GM21447 (cell line): ENCODE results near the gene THADA.
"Not testable (repeated sequence)": the region's sequence is repeated elsewhere in the genome, so short reads cannot be mapped to it uniquely, and the experiment has no call there.

Experiments used
- ATAC-seq: cut with Tn5 transposase; IDR thresholded peaks from one replicate; pipeline ENCODE4 v1.9.1; 2021; ENCODE audit not compliant: unreplicated experiment

THADA gene

DNA sequence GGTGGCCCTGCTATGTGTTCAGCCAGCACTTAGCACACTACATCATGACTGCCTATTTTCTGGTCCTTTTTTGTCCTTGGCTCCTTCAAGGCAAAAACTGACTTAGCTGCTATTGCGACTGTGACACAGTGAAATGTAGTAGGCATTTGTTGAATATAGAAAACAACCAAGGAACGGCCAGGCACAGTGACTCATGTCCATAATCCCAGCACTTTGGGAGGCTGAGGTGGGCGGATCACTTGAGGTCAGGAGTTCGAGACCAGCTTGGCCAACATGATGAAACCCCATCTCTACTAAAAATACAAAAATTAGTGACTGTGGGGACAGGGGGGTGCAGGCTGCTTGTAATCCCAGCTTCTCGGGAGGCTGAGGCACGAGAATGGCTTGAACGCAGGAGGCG lies 199.5 kb downstream of the THADA start:
- not testable (repeated sequence) for ATAC-seq

DNA sequence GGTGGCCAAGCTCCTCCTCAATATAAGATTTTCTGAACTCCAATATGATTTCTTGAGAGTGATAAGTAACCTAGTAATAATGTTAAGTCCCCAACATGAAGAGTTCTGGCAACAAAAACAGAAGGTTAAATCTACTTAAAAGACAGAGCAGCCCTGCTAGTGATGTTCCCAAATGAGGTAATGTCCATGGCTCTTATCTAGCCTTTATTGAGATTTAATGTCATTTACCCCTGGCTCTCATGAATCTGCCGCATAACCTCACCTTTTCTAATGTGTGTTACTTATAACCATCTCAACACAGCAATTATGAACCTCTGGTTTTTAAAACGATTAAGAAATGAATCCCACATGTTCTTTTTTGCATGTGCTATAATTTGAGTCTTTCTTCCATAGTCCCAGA lies 201.9 kb downstream of the THADA start:
- no peak for ATAC-seq

DNA sequence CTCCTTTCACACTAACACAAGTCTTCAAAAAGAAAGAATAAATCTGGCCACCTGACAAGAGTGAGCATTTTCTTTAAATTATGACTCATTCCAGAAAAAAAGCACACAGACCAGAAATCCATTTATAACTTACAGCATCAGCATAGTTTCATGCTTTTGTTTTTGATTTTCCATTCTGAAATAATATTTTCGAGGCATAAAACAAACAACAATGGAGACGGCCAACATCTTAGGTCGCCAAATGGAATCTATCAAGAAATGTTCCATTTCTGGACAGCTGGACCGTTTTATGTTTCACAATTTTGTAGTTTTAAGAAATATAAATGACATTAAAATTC lies 204.0 kb downstream of the THADA start:
- no peak for ATAC-seq

DNA sequence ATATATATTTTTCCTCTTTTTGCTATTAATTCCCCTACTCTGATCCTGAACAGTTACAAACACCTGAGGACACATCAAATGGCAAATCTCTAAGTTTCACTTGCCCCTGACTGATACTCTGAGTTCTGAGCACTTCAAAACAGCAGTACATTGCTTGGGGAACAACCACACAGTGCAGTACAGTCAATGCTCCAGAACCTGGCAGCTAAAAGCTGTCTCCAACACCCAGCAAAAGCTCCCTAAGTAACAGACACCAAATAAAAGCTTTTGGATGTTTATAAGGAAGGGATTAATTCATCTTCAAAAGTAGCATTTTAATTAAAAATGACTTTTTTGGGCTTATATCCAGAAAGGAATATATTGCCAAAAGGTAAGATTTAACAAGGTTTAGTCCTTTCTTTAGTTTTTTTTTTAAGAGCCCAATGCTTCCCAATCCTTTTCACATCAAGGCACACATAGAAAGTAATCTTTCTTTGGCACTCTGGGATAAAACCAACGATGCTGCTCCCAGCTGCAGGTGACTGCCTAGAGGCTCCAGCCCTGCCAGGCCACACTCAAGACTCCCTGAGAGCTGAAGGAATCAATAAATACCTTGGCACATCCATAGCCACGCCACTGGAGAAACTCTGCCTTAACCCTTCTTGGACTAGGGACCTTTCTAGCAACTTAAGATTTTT lies 204.5 kb downstream of the THADA start:
- ATAC-seq: no peak

DNA sequence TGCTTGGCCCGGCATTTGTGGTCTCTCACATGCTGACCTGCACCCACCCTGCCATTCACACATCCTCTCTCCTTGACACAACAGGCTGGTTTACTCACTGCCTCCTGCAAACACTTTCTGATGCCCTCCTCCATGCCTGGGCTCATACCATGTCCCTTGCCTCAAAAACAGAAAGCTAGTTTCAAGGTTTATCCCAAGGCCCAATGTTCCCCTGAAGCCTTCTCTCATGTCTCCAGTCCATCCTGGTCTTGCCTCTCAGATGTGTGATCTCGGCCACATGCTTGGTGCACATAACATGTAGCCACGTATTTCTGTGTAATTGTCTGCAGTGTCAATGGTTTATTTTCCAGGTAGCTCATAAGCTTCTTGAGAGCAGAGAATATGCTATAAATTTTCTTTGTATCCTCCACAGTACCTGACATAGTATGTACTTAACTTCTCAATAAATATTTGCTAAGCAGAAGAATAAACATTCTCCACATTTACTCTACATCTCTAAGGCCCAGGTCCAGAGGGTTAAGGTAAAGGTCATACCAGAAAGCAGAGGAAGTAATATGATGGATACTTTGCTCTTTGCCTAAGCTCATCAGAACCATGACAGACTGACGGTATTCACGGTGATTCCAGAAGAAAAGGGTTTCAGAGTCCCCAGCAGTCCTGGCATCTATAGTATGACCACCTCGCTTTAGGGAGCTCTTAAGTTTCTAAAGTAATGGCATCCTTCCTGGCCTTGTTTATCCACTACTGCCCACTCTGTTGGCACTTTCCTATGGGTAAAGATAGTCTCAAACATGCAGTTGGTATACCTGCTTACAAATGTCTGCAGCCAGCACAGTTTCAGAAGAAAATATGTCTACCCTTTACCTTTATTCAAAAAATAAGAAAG lies 206.0 kb downstream of the THADA start:
- no peak for ATAC-seq

DNA sequence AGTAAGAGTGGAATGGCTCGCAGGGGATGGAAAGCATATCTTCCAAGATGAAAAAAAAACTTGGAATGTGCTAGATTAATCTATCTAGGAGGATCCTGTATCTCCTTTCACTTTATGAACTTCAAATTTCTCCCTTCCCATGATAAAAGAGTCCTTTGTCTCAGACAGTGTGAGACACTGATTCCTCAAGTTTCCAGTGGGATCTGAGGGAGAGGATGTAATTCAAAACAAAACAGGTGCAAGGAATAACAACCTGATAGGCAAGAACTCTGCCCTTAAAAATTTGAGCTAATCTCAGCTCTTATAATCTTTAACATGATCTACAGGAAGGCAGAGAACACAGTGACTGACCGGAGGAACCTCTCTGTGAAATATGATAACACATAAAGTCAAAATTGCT lies 207.5 kb downstream of the THADA start:
- no peak for ATAC-seq

DNA sequence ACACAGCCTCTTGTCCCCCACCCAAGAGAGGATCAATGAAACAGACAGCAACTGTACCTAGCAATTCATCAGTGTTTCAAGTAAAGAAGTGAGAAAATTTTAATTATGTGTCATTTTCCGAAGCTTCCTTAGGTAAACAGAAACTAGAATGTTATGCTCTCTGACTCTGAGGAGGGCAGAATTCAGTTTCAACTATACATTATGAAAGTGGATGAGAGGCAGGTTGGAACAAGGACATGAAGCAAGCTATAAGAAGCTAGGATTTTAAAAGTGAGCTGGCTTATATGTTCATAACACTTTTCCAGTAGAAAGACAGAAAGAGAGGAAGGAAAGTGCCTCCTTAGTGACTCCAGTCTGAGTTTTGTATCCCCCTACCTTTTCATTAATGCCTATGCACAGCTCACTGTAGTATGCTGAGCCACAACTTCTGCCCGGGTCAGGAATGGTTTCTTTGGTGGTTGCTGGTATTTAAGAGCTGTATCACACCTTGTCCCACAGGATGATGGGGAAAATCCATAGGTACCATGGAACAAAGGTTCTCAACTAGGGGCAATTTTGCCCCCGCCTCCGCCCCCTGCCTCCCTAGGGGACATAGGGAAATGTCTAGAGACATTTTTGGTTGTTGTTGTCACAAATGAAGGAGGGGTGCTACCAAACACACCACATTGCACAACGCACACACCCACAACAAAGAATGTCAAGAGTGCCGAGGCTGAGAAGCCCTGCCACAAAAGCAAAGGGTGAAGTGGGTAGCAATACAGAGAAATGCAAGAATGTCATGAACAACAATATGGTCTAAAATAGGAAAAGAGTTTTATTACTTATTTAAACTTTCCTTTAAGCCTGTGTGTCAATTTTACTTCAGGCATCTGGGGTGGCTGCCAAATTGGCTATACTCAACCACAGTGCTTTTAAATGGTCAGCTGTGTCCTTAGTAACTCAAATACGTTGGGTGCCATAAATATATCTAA lies 208.5 kb downstream of the THADA start:
- ATAC-seq: peak; percentile 82

DNA sequence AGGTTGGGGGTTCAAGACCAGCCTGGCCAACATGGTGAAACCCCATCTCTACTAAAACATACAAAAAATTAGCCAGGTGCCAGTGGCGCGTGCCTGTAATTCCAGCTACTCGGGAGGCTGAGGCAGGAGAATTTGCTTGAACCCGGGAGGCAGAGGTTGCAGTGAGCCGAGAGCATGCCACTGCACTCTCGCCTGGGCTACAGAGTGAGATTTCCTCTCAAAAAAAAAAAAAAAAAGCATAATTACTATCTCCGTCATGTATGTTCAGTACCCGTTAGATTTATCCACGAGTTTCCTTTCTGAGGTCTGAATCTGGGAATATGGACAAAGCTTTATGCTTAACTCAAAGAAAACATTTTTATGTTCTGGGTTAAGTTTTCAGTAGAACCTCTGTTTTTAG lies 209.2 kb downstream of the THADA start:
- not testable (repeated sequence) for ATAC-seq

DNA sequence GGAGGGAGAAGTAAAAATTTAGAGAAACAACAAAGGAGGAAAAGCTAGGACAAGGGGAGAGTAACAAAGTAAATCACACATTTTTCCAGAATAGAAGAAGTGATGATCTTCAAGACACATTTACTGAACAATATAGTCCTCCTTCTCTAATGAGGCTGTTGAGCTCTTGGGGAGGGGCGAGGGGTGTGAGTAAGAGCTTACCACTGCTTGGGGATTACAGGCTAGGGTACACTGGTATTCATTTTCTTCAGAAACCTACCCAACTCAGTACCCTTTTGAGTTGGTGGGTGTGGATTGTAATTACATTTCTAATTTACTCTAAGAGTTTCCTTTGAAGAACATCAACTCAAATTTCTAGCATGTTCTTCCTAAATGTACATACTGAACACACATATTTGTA lies 211.7 kb downstream of the THADA start:
- ATAC-seq: no peak

DNA sequence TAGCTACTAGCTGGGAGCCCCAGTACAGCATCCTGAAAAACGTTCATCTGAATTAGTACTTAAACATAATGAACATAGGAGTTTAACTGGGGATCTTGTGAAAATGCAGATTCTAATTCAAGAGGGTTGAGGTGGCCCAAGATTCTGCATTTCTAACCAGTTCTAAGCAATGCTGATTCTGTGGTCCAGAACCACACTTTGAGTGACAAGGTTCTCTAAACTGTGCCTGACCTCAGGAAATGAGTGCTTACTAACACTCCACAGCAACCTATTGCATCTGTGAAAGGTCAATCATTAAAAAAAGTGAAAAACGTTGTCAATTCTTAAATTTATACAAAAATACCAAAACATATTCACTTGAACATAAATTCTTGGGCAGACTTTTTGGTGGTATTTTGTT lies 212.3 kb downstream of the THADA start:
- no peak for ATAC-seq

DNA sequence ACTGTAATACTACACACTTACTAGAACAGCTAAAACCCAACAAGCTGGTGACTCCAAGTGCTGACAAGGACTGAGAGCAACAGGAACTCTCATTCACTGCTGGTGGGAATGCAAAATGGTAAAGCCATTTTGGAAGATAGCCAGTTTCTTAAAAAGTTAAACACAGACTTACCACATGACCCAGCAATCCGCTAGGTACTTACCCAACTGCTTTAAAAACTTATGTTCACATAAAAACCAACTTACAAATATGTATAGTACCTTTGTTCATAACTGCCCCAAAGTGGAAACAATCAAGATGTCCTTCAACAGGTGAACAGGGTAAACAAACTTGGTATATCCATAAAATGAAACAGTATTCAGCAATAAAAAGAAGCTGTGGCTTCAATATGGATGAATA lies 216.3 kb downstream of the THADA start:
- no peak for ATAC-seq

DNA sequence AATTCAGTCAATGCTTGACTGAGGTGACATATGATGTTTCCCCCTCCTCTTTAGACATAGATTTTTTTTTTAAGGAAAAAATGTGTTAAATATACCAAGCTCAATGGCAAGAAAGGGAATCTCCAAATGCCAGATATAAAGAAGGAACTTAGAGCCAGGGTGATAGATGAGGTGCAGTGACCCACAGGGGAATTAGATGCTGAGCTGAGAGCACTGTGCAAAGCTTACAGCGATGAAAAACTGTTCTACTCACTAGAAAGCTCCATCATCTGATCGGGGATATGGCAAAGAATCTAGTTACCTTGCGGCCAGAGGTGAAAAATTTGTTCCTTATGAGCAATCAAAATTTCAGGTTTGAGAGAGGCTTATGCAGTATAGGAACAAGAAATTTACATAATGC lies 218.5 kb downstream of the THADA start:
- ATAC-seq: no peak

DNA sequence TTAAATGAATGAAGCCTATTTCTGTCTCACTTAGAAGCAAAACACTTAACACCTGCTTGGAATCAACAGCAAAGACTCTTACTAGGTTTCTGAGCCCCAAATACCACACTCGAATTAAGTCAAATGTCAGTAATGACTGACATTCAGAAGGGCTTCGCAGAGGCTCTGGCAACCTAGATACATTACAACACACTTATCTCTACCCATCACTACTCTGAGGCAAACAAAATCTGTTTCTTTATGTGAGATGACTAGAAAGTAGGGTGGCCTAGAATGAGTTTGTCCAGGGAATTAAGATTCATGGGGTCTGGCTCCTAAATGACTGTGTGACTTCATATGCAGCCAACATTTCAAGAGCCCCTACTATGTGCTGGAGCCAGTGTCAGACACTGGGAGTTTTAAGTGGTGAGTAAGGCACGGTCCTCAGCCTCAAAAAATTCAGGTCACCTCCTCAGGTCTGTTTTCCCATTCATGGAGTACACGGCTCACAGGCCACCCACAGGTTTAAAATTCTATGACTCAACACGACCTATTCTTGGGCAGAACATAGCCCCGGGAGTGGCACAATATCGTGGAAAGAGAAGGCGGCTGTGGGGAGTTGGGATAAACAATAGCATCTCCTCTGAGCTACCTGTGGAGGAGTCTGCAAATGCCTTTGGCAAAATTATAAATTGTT lies 219.2 kb downstream of the THADA start:
- no peak for ATAC-seq

DNA sequence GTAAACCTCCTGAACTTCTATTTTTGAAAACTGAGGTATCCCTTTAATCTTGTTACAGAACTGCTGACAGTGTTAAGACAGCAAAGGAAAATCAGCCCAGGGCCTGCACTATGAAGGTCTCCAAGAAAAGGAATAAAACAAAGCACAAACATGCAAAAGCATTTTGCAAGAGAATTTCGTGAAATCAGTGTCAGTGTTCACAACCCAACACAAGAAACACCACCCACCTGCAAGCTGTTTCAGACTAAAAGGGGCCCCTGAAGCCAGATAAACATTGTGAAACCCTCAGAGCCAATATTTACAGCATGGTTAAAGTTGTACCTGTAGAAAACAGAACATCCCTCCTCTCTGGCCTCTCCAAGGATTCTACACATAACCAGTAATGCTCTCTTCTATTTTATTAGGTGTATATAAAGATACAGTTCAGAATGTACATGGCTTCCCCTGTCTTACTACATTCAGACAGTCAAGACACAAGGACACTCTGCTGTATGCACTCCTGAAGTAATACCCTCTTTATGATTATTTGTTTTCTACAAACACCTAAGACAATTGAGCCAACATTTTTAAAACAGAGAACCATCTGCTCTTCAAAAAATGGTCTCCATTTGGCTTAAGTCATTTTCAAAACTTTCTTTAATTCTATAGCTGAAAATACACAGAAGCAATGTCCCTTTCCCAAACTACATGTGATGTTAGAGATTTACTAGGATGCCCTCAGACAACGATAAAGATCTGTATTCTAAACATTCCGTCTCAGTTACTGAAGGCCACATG lies 219.9 kb downstream of the THADA start:
- ATAC-seq: no peak

DNA sequence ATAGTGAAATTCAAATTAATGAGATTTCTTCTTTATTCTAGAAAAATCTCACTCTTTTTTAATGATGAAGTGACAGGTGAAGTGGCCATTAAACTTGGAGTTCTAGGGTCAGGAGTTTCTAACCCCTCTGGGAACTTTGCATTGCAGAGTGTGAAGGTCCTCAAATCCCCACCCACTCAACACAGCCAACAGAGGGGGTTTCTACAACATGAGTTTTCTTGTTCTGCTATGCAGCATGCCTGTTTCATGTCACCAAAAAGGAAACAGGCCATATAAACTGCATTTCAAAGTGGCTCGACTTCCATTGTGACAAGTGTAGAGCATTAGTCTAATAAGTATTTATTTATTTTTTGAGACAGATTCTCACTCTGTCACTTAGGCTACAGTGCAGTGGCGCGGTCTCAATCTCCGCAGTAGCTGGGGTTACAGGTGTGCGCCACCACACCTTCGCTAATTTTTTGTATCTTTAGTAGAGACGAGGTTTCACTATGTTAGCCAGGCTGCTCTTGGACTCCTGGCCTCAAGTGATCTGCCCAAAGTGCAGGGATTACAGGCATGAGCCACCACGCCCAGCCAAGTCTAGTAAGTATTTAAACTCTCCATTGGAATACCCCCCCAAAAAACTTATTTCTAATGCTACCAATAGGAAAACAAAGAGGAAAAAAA lies 223.3 kb downstream of the THADA start:
- ATAC-seq: no peak

DNA sequence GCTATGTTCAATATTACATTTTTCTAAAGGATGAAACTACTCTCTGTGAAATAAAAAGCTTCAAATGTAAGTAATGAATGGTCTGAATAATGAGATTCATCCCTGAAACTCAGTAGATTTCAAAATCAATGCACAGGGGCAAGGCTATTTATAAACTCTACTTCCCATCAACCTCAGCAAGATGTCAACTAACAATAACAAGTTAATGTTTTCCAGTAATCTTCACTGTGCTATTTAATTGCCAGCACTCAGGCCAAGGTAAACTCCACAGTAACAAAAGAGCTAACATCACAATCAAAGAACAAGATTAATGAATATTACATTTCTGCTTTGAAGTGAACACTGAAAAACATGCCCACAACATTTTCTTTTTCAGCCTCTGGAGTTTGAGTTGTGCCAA lies 225.1 kb downstream of the THADA start:
- no peak for ATAC-seq

DNA sequence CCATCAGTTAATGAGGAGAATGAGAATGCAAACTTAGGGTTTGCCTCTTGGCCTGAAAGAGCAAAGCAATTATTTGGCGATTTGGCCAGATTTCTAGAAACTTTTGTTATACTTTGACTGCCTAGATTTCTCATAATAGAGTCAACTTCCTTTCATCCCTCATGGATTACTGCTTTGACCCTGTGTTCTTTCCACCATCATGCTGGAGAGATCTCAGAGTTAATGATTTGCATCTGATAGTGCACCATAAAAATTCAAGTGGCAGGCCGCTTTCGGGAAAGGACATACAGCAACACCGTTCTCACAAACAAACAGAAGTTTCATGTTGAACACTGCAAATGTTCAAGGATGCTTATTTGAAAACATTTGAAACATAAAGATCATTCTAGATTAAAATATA lies 225.7 kb downstream of the THADA start:
- ATAC-seq: no peak

DNA sequence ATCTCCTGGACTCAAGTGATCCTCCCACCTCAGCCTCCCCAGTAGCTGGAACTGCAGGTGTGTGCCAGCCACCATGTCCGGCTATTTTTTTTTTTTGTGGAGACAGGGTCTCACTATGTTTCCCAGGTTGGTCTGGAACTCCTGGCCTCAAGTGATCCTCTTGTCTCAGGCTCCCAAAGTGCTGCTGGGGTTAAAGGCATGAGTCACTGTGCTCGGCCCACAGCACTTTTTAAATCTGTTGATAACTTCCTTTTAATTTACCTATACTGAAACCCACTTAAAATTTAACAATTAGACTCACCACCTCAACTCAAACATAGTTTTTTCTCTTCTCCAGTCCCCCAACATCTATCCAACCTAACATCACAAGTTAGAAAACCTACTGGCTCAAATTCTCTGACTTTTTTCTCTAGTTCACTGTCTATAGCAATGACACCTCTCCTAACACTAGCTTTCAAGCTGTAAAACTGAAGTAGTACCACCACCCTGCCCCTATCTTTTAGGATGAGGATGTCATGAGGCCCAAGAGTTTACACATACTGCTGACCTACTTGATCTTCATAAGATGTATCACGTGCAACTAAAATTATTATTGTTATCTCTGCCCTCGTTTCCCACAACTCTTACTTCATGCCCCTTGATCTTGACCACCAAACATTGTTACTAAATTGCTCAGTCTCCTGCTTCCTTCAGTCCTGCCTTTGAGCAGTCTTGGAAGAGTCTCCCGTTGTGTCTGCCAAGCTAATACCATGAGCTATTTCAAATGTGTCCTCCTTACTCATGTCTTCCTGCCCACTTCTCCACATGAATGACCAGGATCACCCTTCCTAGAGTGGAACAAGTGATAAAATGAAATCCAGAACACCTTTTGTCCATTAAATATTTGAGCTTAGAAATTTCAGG lies 227.1 kb downstream of the THADA start:
- ATAC-seq: no peak
